A549 (cell line): ENCODE results near the gene RBCK1. TPM values are rescaled to one million over a fixed set of nuclear protein-coding genes. Genes with fewer than 3 reads are reported as not detected.
"Not testable (repeated sequence)": the region's sequence is repeated elsewhere in the genome, so short reads cannot be mapped to it uniquely, and the experiment has no call there.

Experiments
- ATAC-seq, 2 experiments: fragments of 200-7000 bp in 1 of 2; fragments of >200 bp in 1 of 2; cut with Nextera tagmentation in 1 of 2; cut with Tn5 transposase in 1 of 2; 3 replicates each; pipeline versions ENCODE4 v1.8.0 to v1.9.1; 2018 to 2020; ENCODE audit warnings: mild to moderate bottlenecking in 1 of 2, moderate library complexity in 1 of 2
- CTCF ChIA-PET: fragments of 300-600 bp; sonication (Branson Sonifier 250); formaldehyde crosslinking; extraction: SDS; loops from one replicate; lab custom pipeline; 2021; ENCODE audit warnings: antibody characterized with exemption, inconsistent platforms; lab: Yijun Ruan, JAX
- POLR2A ChIA-PET: fragments of 350-600 bp; formaldehyde crosslinking; extraction: SDS; loops from one replicate; lab custom pipeline; 2021; ENCODE audit warnings: antibody characterized with exemption, inconsistent platforms; lab: Yijun Ruan, JAX
- DNase-seq, 2 experiments: peaks; one replicate each; pipeline versions ENCODE4 v3.0.0 to v3.0.0-alpha.2; 2011 to 2016; ENCODE audit warnings: low read depth in 1 of 2, low spot score in 1 of 2
- FAIRE-seq: peaks from 2 replicates; lab custom pipeline; 2011; peaks lifted over from hg19 to GRCh38; lab: Jason Lieb, UNC
- H3K27ac ChIP-seq, 2 experiments: fragments of >200 bp; sonication (Bioruptor Twin); formaldehyde crosslinking; 3 replicates each; pipeline ENCODE4 v1.5.1; 2016 to 2017
- H3K4me1 ChIP-seq: fragments of >200 bp; sonication (Bioruptor Twin); formaldehyde crosslinking; 3 replicates; pipeline ENCODE4 v1.6.1; 2016
- H3K4me2 ChIP-seq: fragments of >200 bp; sonication (Bioruptor Twin); formaldehyde crosslinking; 3 replicates; pipeline ENCODE4 v1.6.1; 2016
- H3K4me3 ChIP-seq: fragments of >200 bp; sonication (Bioruptor Twin); formaldehyde crosslinking; 3 replicates; pipeline ENCODE4 v1.5.1; 2016
- H3K9me3 ChIP-seq: fragments of >200 bp; sonication (Bioruptor Twin); formaldehyde crosslinking; 3 replicates; pipeline ENCODE4 v1.6.1; 2016
- CBX8 ChIP-seq: fragments of 200-600 bp; sonication (generic); IDR thresholded peaks from 2 replicates; pipeline ENCODE4 v1.6.1; 2016
- CHD2 ChIP-seq: fragments of 150-350 bp; IDR thresholded peaks from 2 replicates; pipeline ENCODE4 v1.6.1; 2014; ENCODE audit warnings: low read length; ENCODE audit not compliant: partially characterized antibody
- CTCF ChIP-seq: fragments of >200 bp; sonication (Bioruptor Twin); formaldehyde crosslinking; IDR thresholded peaks from 3 replicates; pipeline ENCODE4 v1.5.1; 2016
- E2F6 ChIP-seq: IDR thresholded peaks from 2 replicates; pipeline ENCODE4 v1.6.1; 2012; ENCODE audit warnings: low read depth, borderline replicate concordance
- EP300 ChIP-seq, 2 experiments: fragments of >200 bp; sonication (Bioruptor Twin); formaldehyde crosslinking; IDR thresholded peaks; 2 replicates in 1 of 2; 3 replicates in 1 of 2; pipeline ENCODE4 v1.6.1; 2016 to 2017
- FOSL2 ChIP-seq, 2 experiments: fragments of 450-650 bp in 1 of 2; fragments of >200 bp in 1 of 2; sonication (Bioruptor Twin) in 1 of 2; formaldehyde crosslinking; IDR thresholded peaks; 2 replicates each; pipeline versions ENCODE4 v1.5.0 to v1.6.1; 2016 to 2020; ENCODE audit warnings: mild to moderate bottlenecking in 1 of 2, moderate library complexity in 1 of 2
- GATA3 ChIP-seq: IDR thresholded peaks from 2 replicates; pipeline ENCODE4 v1.6.1; 2012; ENCODE audit warnings: borderline replicate concordance
- MAFK ChIP-seq: fragments of 450-650 bp; IDR thresholded peaks from 2 replicates; pipeline ENCODE4 v1.6.1; 2014; ENCODE audit not compliant: partially characterized antibody
- MAX ChIP-seq: IDR thresholded peaks from 2 replicates; pipeline ENCODE4 v1.6.1; 2012
- NPAS2 ChIP-seq: fragments of 250-450 bp; sonication (Bioruptor Pico); IDR thresholded peaks from 2 replicates; pipeline ENCODE4 v1.8.0; 2022; ENCODE audit warnings: mild to moderate bottlenecking, moderate library complexity, borderline replicate concordance
- NR3C1 ChIP-seq: fragments of >200 bp; sonication (Bioruptor Twin); formaldehyde crosslinking; IDR thresholded peaks from 3 replicates; pipeline ENCODE4 v1.6.1; 2017
- POLR2A ChIP-seq: IDR thresholded peaks from 2 replicates; pipeline ENCODE4 v1.6.1; 2012; ENCODE audit warnings: mild to moderate bottlenecking, low read length
- POLR2AphosphoS2 ChIP-seq: conservative IDR thresholded peaks from 2 replicates; pipeline ENCODE4 v1.6.1; 2012; ENCODE audit warnings: low read length, improper control_type of control experiment, inconsistent platforms
- RAD21 ChIP-seq, 2 experiments: fragments of >200 bp in 1 of 2; sonication (Bioruptor Twin) in 1 of 2; formaldehyde crosslinking in 1 of 2; IDR thresholded peaks in 1 of 2; conservative IDR thresholded peaks in 1 of 2; 2 replicates in 1 of 2; 3 replicates in 1 of 2; pipeline ENCODE4 v1.6.1; 2012 to 2018; ENCODE audit warnings: inconsistent platforms in 1 of 2
- RNF2 ChIP-seq: fragments of 200-600 bp; sonication (generic); IDR thresholded peaks from 2 replicates; pipeline ENCODE4 v1.6.1; 2016; ENCODE audit warnings: low read depth, mild to moderate bottlenecking, antibody characterized with exemption, moderate library complexity, borderline replicate concordance
- SREBF2 ChIP-seq: fragments of 450-650 bp; IDR thresholded peaks from 2 replicates; pipeline ENCODE4 v1.6.1; 2014; ENCODE audit warnings: mild to moderate bottlenecking, moderate library complexity
- ZFP36 ChIP-seq: fragments of 450-650 bp; IDR thresholded peaks from 2 replicates; pipeline ENCODE4 v1.6.1; 2014; ENCODE audit warnings: borderline replicate concordance; ENCODE audit not compliant: partially characterized antibody
- WGBS: methylation state at CpG from one replicate; pipeline ENCODE4 v1.1.6; 2017; ENCODE audit errors: missing lambda C conversion rate; 5-methylcytosine and 5-hydroxymethylcytosine counted together
- polyA plus RNA-seq, 4 experiments: library from polyadenylated mRNA; depleted of rRNA in 3 of 4; stranded (reverse); fragments of >200 nt; fragmentation: RNase III in 1 of 4; extraction: RNeasy Plus Mini Kit Qiagen cat#74134 plus additional on column Dnase treatment in 1 of 4; gene quantifications; 2 replicates in 3 of 4; 3 replicates in 1 of 4; pipeline ENCODE4 v1.2.3, GENCODE V29; 2011 to 2017

RBCK1 gene
- polyA plus RNA-seq, 2 of the 4 experiments (the other 2 are of a cell fraction) = 117 to 222 TPM

- H3K27ac ChIP-seq = peak overlapping the region in 1 of 2 experiments; percentile 65; a peak in 3 of 6 replicates
- ATAC-seq = peak in 1 of 2 experiments; percentile 57; a peak in 3 of 6 replicates
- H3K4me2 ChIP-seq = peak overlapping the region; percentile 15; the same call in 1 of the 3 replicates
- H3K4me1 ChIP-seq = peaks cover 22% of the 10 kb centered on the region
- H3K9me3 ChIP-seq = no peaks in the 10 kb centered on the region
- WGBS = 92% methylated on average over 5 of the region's 5 CpGs
- no peak overlapping the region for H3K4me3 ChIP-seq
- ChIA-PET CTCF (interaction anchor here (0.5 to 28.5 kb wide), 7 partner anchors 10 to 294 kb away, joined by 3 to 1229 read pairs (median 9); partner anchors contain the start of genes NRSN2 and TRIB3), POLR2A (interaction anchor here (0.8 kb wide), 1 partner anchor 16 kb away, joined by 4 read pairs; the partner anchor contains the start of gene TBC1D20)
- FAIRE-seq = peak; percentile 84
- DNase-seq = peak in 1 of 2 experiments; percentile 24
- TF ChIP-seq NPAS2 (no peak), CBX8 (no peak), MAX (no peak), NR3C1 (no peak), CHD2 (no peak), FOSL2 (IDR thresholded peaks at IDR 0.05) (no peak), FOSL2 (CRISPR knock-in tag; IDR thresholded peaks at IDR 0.05) (no peak), RAD21 (conservative IDR thresholded peaks at IDR 0.05 in 1 of 2, IDR thresholded peaks at IDR 0.05 in 1 of 2) (no peak), EP300 (IDR thresholded peaks at IDR 0.05) (no peak), CTCF (no peak), RNF2 (no peak), POLR2A (no peak), GATA3 (no peak), SREBF2 (no peak), POLR2AphosphoS2 (no peak), ZFP36 (no peak), E2F6 (no peak)
These were observed 37.6 kb downstream of the RBCK1 start for GRCh38 chr20:445514-446336.

- DNase-seq, H3K4me1 ChIP-seq, FAIRE-seq, H3K4me2 ChIP-seq, H3K4me3 ChIP-seq, ATAC-seq, POLR2A ChIA-PET, H3K9me3 ChIP-seq, H3K27ac ChIP-seq: not testable (repeated sequence)
- 91% methylated on average over 11 of the region's 11 CpGs for WGBS
- CTCF ChIA-PET = interaction anchor here (28.5 kb wide), 1 partner anchor 83 kb away, joined by 1229 read pairs; the partner anchor contains the start of genes NRSN2 and TRIB3
These were observed 43.9 kb downstream of the RBCK1 start for GRCh38 chr20:452021-452420.

- ChIA-PET POLR2A (no interaction called here), CTCF (interaction anchor here (1.0 to 1.4 kb wide), 3 partner anchors 23 to 100 kb away, joined by 3 to 4 read pairs (median 3); no protein-coding TSS in a partner anchor)
- no peak for TF ChIP-seq MAFK
- Histone ChIP-seq H3K9me3 (no peaks in the 10 kb centered on the region), H3K4me1 (peaks cover 6% of the 10 kb centered on the region; the same call in 1 of the 3 replicates), H3K27ac (no peak overlapping the region), H3K4me2 (no peak overlapping the region), H3K4me3 (no peak overlapping the region)
- ATAC-seq (no peak), DNase-seq (no peak), FAIRE-seq (no peak)
- WGBS = 87% methylated on average over 3 of the region's 3 CpGs
These were observed 46.9 kb downstream of the RBCK1 start for GRCh38 chr20:454951-455350.
